ENCODE results near the gene RPS6KA2. TPM values are rescaled to one million over a fixed set of nuclear protein-coding genes. Genes with fewer than 3 reads are reported as not detected.

The RPS6KA2 gene
- total RNA-seq, 1 experiment from 2014 or later, result 18.5 TPM

- H3K36me3 ChIP-seq (ENCODE audit: low read depth), result no peaks in the 10 kb centered on the region
- no peak overlapping the region for H3K4me2 ChIP-seq
- H2AFZ ChIP-seq, result no peak overlapping the region
- H3K27ac ChIP-seq, result no peak overlapping the region
- ChIA-PET POLR2A (ENCODE audit: unreplicated experiment) (no interaction called here), CTCF (no interaction called here)
- intact Hi-C loops (cut with micrococcal nuclease; ENCODE audit: unreplicated experiment), result no loop called here
- no peak for TF ChIP-seq EZH2 (IDR thresholded peaks at IDR 0.05; ENCODE audit: low read depth)
- no peak for TF ChIP-seq CTCF (conservative IDR thresholded peaks at IDR 0.05)
- no peak for DNase-seq
- no TSS peak for BruUV-seq (replicated peaks)
- H3K9me2 ChIP-seq (ENCODE audit: insufficient read depth), result no peaks in the 10 kb centered on the region
- peaks cover 20% of the 10 kb centered on the region for H3F3A ChIP-seq (ENCODE audit: insufficient read depth, low read depth)
- H3K4me1 ChIP-seq (replicated peaks; ENCODE audit: insufficient read depth), result peaks cover 45% of the 10 kb centered on the region
- H4K20me1 ChIP-seq (ENCODE audit: insufficient read depth), result no peaks in the 10 kb centered on the region
- H3K9me3 ChIP-seq (ENCODE audit: insufficient read depth, low read depth), result no peaks in the 10 kb centered on the region
- no peak overlapping the region for H3K4me3 ChIP-seq
- peaks cover 33% of the 10 kb centered on the region for H3K79me2 ChIP-seq (ENCODE audit: low read depth)
- no peaks in the 10 kb centered on the region for H3K27me3 ChIP-seq (ENCODE audit: insufficient read depth, low read depth)
Observed at GRCh38 chr6:166618251-166618650, 8.8 kb downstream of the RPS6KA2 start.

DNA sequence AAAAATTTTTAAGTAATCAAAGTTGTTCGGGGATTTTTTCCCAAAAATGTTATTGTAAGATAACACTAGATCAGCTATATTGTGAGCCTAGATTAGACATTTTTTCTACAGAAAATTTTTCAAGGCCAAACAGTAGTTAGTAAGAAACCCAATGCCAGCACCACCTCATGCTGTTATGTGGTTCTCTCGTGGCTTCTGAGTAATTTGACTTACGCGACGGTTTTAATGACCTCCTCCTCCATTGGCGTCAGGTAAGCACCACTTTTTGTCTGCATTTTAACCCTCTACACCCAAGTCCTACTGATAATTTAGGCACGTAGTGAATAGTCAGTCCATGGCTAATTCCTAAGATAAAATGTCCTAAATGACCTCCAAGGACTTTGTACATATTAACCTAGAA, 9.7 kb downstream of the RPS6KA2 start:
- no peaks in the 10 kb centered on the region for H3K27me3 ChIP-seq (ENCODE audit: insufficient read depth, low read depth)
- peaks cover 25% of the 10 kb centered on the region for H3K79me2 ChIP-seq (ENCODE audit: low read depth)
- CTCF ChIA-PET, result no interaction called here

GRCh38 chr6:166616261-166617238, 10.5 kb downstream of the RPS6KA2 start:
- intact Hi-C loops (cut with micrococcal nuclease; ENCODE audit: unreplicated experiment), result no loop called here
- no TSS peak for BruUV-seq (replicated peaks)
- DNase-seq, result no peak
- Histone ChIP-seq H3K36me3 (ENCODE audit: low read depth) (no peaks in the 10 kb centered on the region), H3K79me2 (ENCODE audit: low read depth) (peaks cover 17% of the 10 kb centered on the region), H2AFZ (no peak overlapping the region), H4K20me1 (ENCODE audit: insufficient read depth) (no peaks in the 10 kb centered on the region), H3K4me1 (replicated peaks; ENCODE audit: insufficient read depth) (peaks cover 42% of the 10 kb centered on the region), H3F3A (ENCODE audit: insufficient read depth, low read depth) (peaks cover 27% of the 10 kb centered on the region), H3K27me3 (ENCODE audit: insufficient read depth, low read depth) (no peaks in the 10 kb centered on the region), H3K4me2 (no peak overlapping the region), H3K9me2 (ENCODE audit: insufficient read depth) (no peaks in the 10 kb centered on the region), H3K9me3 (ENCODE audit: insufficient read depth, low read depth) (no peaks in the 10 kb centered on the region), H3K27ac (no peak overlapping the region), H3K4me3 (no peak overlapping the region)
- ChIA-PET CTCF (no interaction called here), POLR2A (ENCODE audit: unreplicated experiment) (no interaction called here)
- TF ChIP-seq CTCF (conservative IDR thresholded peaks at IDR 0.05) (no peak), EZH2 (IDR thresholded peaks at IDR 0.05; ENCODE audit: low read depth) (no peak)

More for the DNA sequence above, 9.7 kb downstream of the RPS6KA2 start:
- intact Hi-C loops (cut with micrococcal nuclease; ENCODE audit: unreplicated experiment), result no loop called here
- TF ChIP-seq EZH2 (IDR thresholded peaks at IDR 0.05; ENCODE audit: low read depth) (no peak), CTCF (conservative IDR thresholded peaks at IDR 0.05) (no peak)
- Histone ChIP-seq H3K9me3 (ENCODE audit: insufficient read depth, low read depth) (no peaks in the 10 kb centered on the region), H3K4me2 (no peak overlapping the region), H3K27ac (no peak overlapping the region), H3K36me3 (ENCODE audit: low read depth) (no peaks in the 10 kb centered on the region), H3K4me1 (replicated peaks; ENCODE audit: insufficient read depth) (peaks cover 41% of the 10 kb centered on the region), H3F3A (ENCODE audit: insufficient read depth, low read depth) (peaks cover 21% of the 10 kb centered on the region), H3K4me3 (no peak overlapping the region), H4K20me1 (ENCODE audit: insufficient read depth) (no peaks in the 10 kb centered on the region), H2AFZ (no peak overlapping the region), H3K9me2 (ENCODE audit: insufficient read depth) (no peaks in the 10 kb centered on the region)
- DNase-seq, result no peak
- BruUV-seq (replicated peaks), result no TSS peak
- POLR2A ChIA-PET (ENCODE audit: unreplicated experiment), result no interaction called here
